PC-9 (cell line): Measurements from ENCODE around the gene WDR5B. TPM values are rescaled to one million over a fixed set of nuclear protein-coding genes. Genes with fewer than 3 reads are reported as not detected.
A peak's percentile ranks its signal among the peaks of the same experiment; 100 is the strongest.

Experiments used
- BruUV-seq: library from RNA; stranded (reverse); fragments of 400-500 nt; replicated peaks from 2 replicates; lab custom pipeline; 2021; lab: Mats Ljungman, UMichigan
- CTCF ChIA-PET: fragments of 300-600 bp; sonication (Branson Sonifier 250); formaldehyde crosslinking; loops from one replicate; lab custom pipeline; 2022; ENCODE audit warnings: antibody characterized with exemption; lab: Charles Lee
- POLR2A ChIA-PET: fragments of 300-600 bp; sonication (Branson Sonifier 250); formaldehyde crosslinking; loops from one replicate; lab custom pipeline; 2022; ENCODE audit warnings: antibody characterized with exemption; ENCODE audit not compliant: unreplicated experiment; lab: Charles Lee
- DNase-seq, 2 experiments: peaks; one replicate each; pipeline versions ENCODE4 v3.0.0 to v3.0.0-alpha.2; 2015 to 2022; ENCODE audit warnings: mixed read lengths in 1 of 2
- H2AFZ ChIP-seq: fragments of 200-600 bp; sonication (generic); 2 replicates; pipeline ENCODE4 v1.8.1; 2017; ENCODE audit warnings: antibody characterized with exemption
- H3F3A ChIP-seq: fragments of 200-600 bp; sonication (generic); 2 replicates; pipeline ENCODE4 v1.8.1; 2017; ENCODE audit warnings: antibody characterized with exemption, mild to moderate bottlenecking, low read depth; ENCODE audit not compliant: insufficient read depth
- H3K27ac ChIP-seq: fragments of 200-600 bp; sonication (generic); 2 replicates; pipeline ENCODE4 v1.6.1; 2016; ENCODE audit warnings: mixed run types
- H3K27me3 ChIP-seq: fragments of 200-600 bp; sonication (generic); 2 replicates; pipeline ENCODE4 v1.6.1; 2016; ENCODE audit warnings: low read depth, mixed run types; ENCODE audit not compliant: insufficient read depth
- H3K36me3 ChIP-seq: fragments of 200-600 bp; sonication (generic); 2 replicates; pipeline ENCODE4 v1.6.1; 2016; ENCODE audit warnings: low read depth, mixed run types
- H3K4me1 ChIP-seq: fragments of 200-600 bp; sonication (generic); replicated peaks from 2 replicates; pipeline ENCODE4 v1.6.1; 2016; ENCODE audit warnings: mixed run types; ENCODE audit not compliant: insufficient read depth
- H3K4me2 ChIP-seq: fragments of 200-600 bp; sonication (generic); 2 replicates; pipeline ENCODE4 v1.6.1; 2017; ENCODE audit warnings: mixed run types
- H3K4me3 ChIP-seq: fragments of 200-600 bp; sonication (generic); 2 replicates; pipeline ENCODE4 v1.6.1; 2016; ENCODE audit warnings: mixed run types
- H3K79me2 ChIP-seq: fragments of 200-600 bp; sonication (generic); 2 replicates; pipeline ENCODE4 v1.6.1; 2017; ENCODE audit warnings: low read depth, mixed run types
- H3K9me2 ChIP-seq: fragments of 200-600 bp; sonication (generic); 2 replicates; pipeline ENCODE4 v1.8.1; 2017; ENCODE audit warnings: mild to moderate bottlenecking; ENCODE audit not compliant: insufficient read depth
- H3K9me3 ChIP-seq: fragments of 200-600 bp; sonication (generic); 2 replicates; pipeline ENCODE4 v1.8.1; 2016; ENCODE audit warnings: low read depth; ENCODE audit not compliant: insufficient read depth
- H4K20me1 ChIP-seq: fragments of 200-600 bp; sonication (generic); 2 replicates; pipeline ENCODE4 v1.8.1; 2017; ENCODE audit not compliant: insufficient read depth
- EZH2 ChIP-seq: fragments of 200-600 bp; sonication (generic); IDR thresholded peaks from 2 replicates; pipeline ENCODE4 v1.8.0; 2017; ENCODE audit warnings: antibody characterized with exemption, low read depth
- intact Hi-C: fragments of 100-400 bp; cut with micrococcal nuclease; formaldehyde crosslinking; loops from one replicate; pipeline ENCODE4 v1.10.0; 2022; ENCODE audit not compliant: unreplicated experiment
- total RNA-seq: library from RNA; stranded (reverse); gene quantifications from 2 replicates; pipeline ENCODE4 v1.2.3, GENCODE V29; 2021
- TF ChIP-seq, protein P1 (sequence below): fragments of 200-600 bp; sonication (generic); conservative IDR thresholded peaks from 2 replicates; pipeline ENCODE4 v1.6.1; 2017; ENCODE audit warnings: mixed run types, antibody characterized with exemption, mild to moderate bottlenecking, moderate library complexity

WDR5B gene
- total RNA-seq, 1 experiment from 2014 or later: 5.8 TPM

GRCh38 chr3:122462406-122462805 lies 46.5 kb upstream of the WDR5B start:
- intact Hi-C loops: no loop called here

DNA sequence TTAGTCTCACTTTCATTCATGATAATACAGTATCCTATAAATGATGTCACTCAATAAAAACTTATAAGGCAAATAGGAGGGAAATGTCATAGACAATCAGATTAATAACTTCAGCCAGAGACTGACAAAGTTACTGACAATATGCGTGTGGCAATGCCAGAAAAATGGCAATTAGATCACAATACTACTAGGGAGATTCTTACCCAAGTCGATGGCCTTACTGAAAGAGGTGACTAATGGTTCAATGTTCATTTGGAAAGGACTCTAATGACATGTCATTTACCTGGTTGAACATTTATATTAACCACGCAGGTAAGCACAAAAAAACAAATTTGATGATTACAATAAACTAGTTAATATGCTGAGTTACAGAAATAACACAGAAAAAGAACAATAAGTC lies 45.9 kb upstream of the WDR5B start:
- ChIA-PET POLR2A (no interaction called here), CTCF (no interaction called here)
- peaks cover 29% of the 10 kb centered on the region for H3K36me3 ChIP-seq
- H3K9me3 ChIP-seq: no peaks in the 10 kb centered on the region
- no TSS peak for BruUV-seq
- no peak overlapping the region for H3K4me3 ChIP-seq
- H3K27me3 ChIP-seq: no peaks in the 10 kb centered on the region
- no peaks in the 10 kb centered on the region for H3K4me1 ChIP-seq
- H3K9me2 ChIP-seq: no peaks in the 10 kb centered on the region
- H2AFZ ChIP-seq: no peak overlapping the region
- TF ChIP-seq, protein P1, sequence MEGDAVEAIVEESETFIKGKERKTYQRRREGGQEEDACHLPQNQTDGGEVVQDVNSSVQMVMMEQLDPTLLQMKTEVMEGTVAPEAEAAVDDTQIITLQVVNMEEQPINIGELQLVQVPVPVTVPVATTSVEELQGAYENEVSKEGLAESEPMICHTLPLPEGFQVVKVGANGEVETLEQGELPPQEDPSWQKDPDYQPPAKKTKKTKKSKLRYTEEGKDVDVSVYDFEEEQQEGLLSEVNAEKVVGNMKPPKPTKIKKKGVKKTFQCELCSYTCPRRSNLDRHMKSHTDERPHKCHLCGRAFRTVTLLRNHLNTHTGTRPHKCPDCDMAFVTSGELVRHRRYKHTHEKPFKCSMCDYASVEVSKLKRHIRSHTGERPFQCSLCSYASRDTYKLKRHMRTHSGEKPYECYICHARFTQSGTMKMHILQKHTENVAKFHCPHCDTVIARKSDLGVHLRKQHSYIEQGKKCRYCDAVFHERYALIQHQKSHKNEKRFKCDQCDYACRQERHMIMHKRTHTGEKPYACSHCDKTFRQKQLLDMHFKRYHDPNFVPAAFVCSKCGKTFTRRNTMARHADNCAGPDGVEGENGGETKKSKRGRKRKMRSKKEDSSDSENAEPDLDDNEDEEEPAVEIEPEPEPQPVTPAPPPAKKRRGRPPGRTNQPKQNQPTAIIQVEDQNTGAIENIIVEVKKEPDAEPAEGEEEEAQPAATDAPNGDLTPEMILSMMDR: no peak
- no peak for DNase-seq
- peaks cover 25% of the 10 kb centered on the region; the same call in 1 of the 2 replicates for H3F3A ChIP-seq
- H4K20me1 ChIP-seq: peaks cover 11% of the 10 kb centered on the region; the same call in 1 of the 2 replicates
- peaks cover 8% of the 10 kb centered on the region; the same call in 1 of the 2 replicates for H3K79me2 ChIP-seq
- intact Hi-C loops: no loop called here
- H3K27ac ChIP-seq: no peak overlapping the region
- H3K4me2 ChIP-seq: no peak overlapping the region

More at GRCh38 chr3:122462406-122462805, 46.5 kb upstream of the WDR5B start:
- POLR2A ChIA-PET: no interaction called here
- DNase-seq: no peak
- Histone ChIP-seq H2AFZ (no peak overlapping the region), H3K4me1 (no peaks in the 10 kb centered on the region), H3K27ac (no peak overlapping the region), H3K9me3 (no peaks in the 10 kb centered on the region), H3K4me2 (no peak overlapping the region), H3K36me3 (peaks cover 26% of the 10 kb centered on the region), H3K79me2 (peaks cover 8% of the 10 kb centered on the region; the same call in 1 of the 2 replicates), H3K9me2 (no peaks in the 10 kb centered on the region), H3F3A (peaks cover 25% of the 10 kb centered on the region; the same call in 1 of the 2 replicates), H3K4me3 (no peak overlapping the region), H4K20me1 (peaks cover 11% of the 10 kb centered on the region; the same call in 1 of the 2 replicates), H3K27me3 (no peaks in the 10 kb centered on the region)
- no TSS peak for BruUV-seq
- no peak for TF ChIP-seq EZH2
- TF ChIP-seq, protein P1: no peak
- CTCF ChIA-PET: no interaction called here

- peaks cover 4% of the 10 kb centered on the region; the same call in 1 of the 2 replicates for H4K20me1 ChIP-seq
These were observed 43.1 kb upstream of the WDR5B start for GRCh38 chr3:122458992-122459391.

More at GRCh38 chr3:122458992-122459391, 43.1 kb upstream of the WDR5B start:
- no peak overlapping the region for H3K4me2 ChIP-seq
- TF ChIP-seq EZH2: no peak
- TF ChIP-seq, protein P1: peak; percentile 72
- CTCF ChIA-PET: interaction anchor here (0.9 kb wide), 1 partner anchor 66 kb away, joined by 3 read pairs; no protein-coding TSS in a partner anchor
- no peak overlapping the region for H3K4me3 ChIP-seq
- no peaks in the 10 kb centered on the region for H3K79me2 ChIP-seq
- peaks cover 18% of the 10 kb centered on the region; the same call in 1 of the 2 replicates for H3F3A ChIP-seq
- POLR2A ChIA-PET: no interaction called here
- no peak overlapping the region for H3K27ac ChIP-seq
- intact Hi-C loops: loop anchor here (1.0 to 5.0 kb wide), 2 partner anchors 103 to 220 kb away; partner anchors contain the start of genes DTX3L and PARP9
- no peaks in the 10 kb centered on the region for H3K9me2 ChIP-seq
- no peak overlapping the region for H2AFZ ChIP-seq
- no peak for DNase-seq
- H3K9me3 ChIP-seq: no peaks in the 10 kb centered on the region
- H3K4me1 ChIP-seq: no peaks in the 10 kb centered on the region
- H3K27me3 ChIP-seq: no peaks in the 10 kb centered on the region
- no TSS peak for BruUV-seq
- peaks cover 26% of the 10 kb centered on the region for H3K36me3 ChIP-seq
